HEK293 (cell line): ENCODE data around the gene GALNT10.
A peak's percentile ranks its signal among the peaks of the same experiment; 100 is the strongest.

Experiments
- HIC1 ChIP-seq: fragments of 450-650 bp; formaldehyde crosslinking; IDR thresholded peaks from 2 replicates; pipeline ENCODE4 v1.5.1; 2016; ENCODE audit warnings: missing biosample characterization, missing genetic modification characterization
- MEIS1 ChIP-seq: sonication (generic); formaldehyde crosslinking; IDR thresholded peaks from 2 replicates; pipeline ENCODE4 v1.8.1; 2022; ENCODE audit warnings: missing genetic modification reagents, mild to moderate bottlenecking, borderline replicate concordance
- SP2 ChIP-seq: fragments of 450-650 bp; formaldehyde crosslinking; IDR thresholded peaks from 2 replicates; pipeline ENCODE4 v1.5.1; 2016; ENCODE audit warnings: missing biosample characterization, missing genetic modification characterization
- TCF7L2 ChIP-seq: IDR thresholded peaks from 2 replicates; pipeline ENCODE4 v1.6.1; 2011; ENCODE audit warnings: low read depth, mild to moderate bottlenecking, inconsistent platforms, low read length, moderate library complexity, borderline replicate concordance
- ZBTB20 ChIP-seq: fragments of 450-650 bp; formaldehyde crosslinking; IDR thresholded peaks from 2 replicates; pipeline ENCODE4 v1.5.1; 2016; ENCODE audit warnings: missing biosample characterization, missing genetic modification characterization
- ZFP41 ChIP-seq: fragments of 450-650 bp; formaldehyde crosslinking; IDR thresholded peaks from 2 replicates; pipeline ENCODE4 v1.5.1; 2016; ENCODE audit warnings: missing biosample characterization, missing genetic modification characterization, borderline replicate concordance
- ZNF311 ChIP-seq: fragments of 450-650 bp; formaldehyde crosslinking; IDR thresholded peaks from 2 replicates; pipeline ENCODE4 v1.5.1; 2017; ENCODE audit warnings: missing biosample characterization, missing genetic modification characterization, borderline replicate concordance
- ZNF514 ChIP-seq: fragments of 450-650 bp; formaldehyde crosslinking; IDR thresholded peaks from 2 replicates; pipeline ENCODE4 v1.5.1; 2016; ENCODE audit warnings: missing biosample characterization, missing genetic modification characterization
- ZNF596 ChIP-seq: fragments of 450-650 bp; IDR thresholded peaks from 2 replicates; pipeline ENCODE4 v1.5.0; 2018; ENCODE audit warnings: missing biosample characterization, mild to moderate bottlenecking, missing genetic modification characterization, moderate library complexity
- ZNF830 ChIP-seq: fragments of 450-650 bp; IDR thresholded peaks from 2 replicates; pipeline ENCODE4 v1.5.0; 2018; ENCODE audit warnings: missing biosample characterization, missing genetic modification characterization, low read depth, mild to moderate bottlenecking, moderate library complexity
- ZSCAN30 ChIP-seq: fragments of 450-650 bp; IDR thresholded peaks from 2 replicates; pipeline ENCODE4 v1.5.1; 2018; ENCODE audit warnings: missing biosample characterization, mild to moderate bottlenecking, missing genetic modification characterization, moderate library complexity
- TF ChIP-seq, protein P1 (sequence below): fragments of 450-650 bp; formaldehyde crosslinking; IDR thresholded peaks from 2 replicates; pipeline ENCODE4 v1.5.1; 2016; ENCODE audit warnings: missing biosample characterization, missing genetic modification characterization
- TF ChIP-seq, protein P2 (sequence below): fragments of 450-650 bp; formaldehyde crosslinking; conservative IDR thresholded peaks from 2 replicates; pipeline ENCODE4 v1.5.1; 2016; ENCODE audit warnings: low read depth, missing biosample characterization, missing genetic modification characterization

DNA sequence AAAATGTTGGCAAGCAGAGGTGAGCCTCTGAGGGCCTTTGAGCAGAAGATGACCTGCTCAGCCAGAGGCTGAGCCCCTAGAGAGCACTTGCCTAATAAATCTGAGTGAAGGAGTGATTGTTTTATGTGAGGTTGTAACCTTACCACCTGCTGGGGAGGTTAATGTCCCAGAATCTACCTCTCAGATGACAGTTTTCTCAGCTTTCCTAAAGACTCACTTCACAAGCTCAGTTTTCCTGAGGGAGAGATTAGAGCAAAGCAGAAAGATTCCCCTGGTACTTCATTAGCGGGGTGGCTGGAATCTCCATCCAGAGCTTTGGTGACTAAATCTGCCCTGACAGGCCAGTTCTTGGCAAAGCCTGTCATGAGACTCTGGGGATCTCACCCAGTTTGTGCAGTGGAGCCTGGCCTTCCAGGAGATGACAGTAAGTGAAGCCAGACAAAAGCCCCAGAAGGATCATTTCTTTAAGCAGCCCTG, 48.8 kb upstream of the GALNT10 start:
- TF ChIP-seq, protein P1, sequence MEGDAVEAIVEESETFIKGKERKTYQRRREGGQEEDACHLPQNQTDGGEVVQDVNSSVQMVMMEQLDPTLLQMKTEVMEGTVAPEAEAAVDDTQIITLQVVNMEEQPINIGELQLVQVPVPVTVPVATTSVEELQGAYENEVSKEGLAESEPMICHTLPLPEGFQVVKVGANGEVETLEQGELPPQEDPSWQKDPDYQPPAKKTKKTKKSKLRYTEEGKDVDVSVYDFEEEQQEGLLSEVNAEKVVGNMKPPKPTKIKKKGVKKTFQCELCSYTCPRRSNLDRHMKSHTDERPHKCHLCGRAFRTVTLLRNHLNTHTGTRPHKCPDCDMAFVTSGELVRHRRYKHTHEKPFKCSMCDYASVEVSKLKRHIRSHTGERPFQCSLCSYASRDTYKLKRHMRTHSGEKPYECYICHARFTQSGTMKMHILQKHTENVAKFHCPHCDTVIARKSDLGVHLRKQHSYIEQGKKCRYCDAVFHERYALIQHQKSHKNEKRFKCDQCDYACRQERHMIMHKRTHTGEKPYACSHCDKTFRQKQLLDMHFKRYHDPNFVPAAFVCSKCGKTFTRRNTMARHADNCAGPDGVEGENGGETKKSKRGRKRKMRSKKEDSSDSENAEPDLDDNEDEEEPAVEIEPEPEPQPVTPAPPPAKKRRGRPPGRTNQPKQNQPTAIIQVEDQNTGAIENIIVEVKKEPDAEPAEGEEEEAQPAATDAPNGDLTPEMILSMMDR (tag by site-specific recombination): no peak
- TF ChIP-seq ZNF596 (tag by site-specific recombination) (peak; percentile 80), ZNF514 (tag by site-specific recombination) (no peak), ZFP41 (tag by site-specific recombination) (no peak), MEIS1 (CRISPR knock-in tag) (no peak), ZBTB20 (tag by site-specific recombination) (no peak), SP2 (tag by site-specific recombination) (no peak), ZSCAN30 (tag by site-specific recombination) (peak; percentile 81), ZNF311 (tag by site-specific recombination) (no peak), HIC1 (tag by site-specific recombination) (peak; percentile 77), TCF7L2 (peak; percentile 81; the same call in 1 of the 2 replicates), ZNF830 (no peak)
- TF ChIP-seq, protein P2, sequence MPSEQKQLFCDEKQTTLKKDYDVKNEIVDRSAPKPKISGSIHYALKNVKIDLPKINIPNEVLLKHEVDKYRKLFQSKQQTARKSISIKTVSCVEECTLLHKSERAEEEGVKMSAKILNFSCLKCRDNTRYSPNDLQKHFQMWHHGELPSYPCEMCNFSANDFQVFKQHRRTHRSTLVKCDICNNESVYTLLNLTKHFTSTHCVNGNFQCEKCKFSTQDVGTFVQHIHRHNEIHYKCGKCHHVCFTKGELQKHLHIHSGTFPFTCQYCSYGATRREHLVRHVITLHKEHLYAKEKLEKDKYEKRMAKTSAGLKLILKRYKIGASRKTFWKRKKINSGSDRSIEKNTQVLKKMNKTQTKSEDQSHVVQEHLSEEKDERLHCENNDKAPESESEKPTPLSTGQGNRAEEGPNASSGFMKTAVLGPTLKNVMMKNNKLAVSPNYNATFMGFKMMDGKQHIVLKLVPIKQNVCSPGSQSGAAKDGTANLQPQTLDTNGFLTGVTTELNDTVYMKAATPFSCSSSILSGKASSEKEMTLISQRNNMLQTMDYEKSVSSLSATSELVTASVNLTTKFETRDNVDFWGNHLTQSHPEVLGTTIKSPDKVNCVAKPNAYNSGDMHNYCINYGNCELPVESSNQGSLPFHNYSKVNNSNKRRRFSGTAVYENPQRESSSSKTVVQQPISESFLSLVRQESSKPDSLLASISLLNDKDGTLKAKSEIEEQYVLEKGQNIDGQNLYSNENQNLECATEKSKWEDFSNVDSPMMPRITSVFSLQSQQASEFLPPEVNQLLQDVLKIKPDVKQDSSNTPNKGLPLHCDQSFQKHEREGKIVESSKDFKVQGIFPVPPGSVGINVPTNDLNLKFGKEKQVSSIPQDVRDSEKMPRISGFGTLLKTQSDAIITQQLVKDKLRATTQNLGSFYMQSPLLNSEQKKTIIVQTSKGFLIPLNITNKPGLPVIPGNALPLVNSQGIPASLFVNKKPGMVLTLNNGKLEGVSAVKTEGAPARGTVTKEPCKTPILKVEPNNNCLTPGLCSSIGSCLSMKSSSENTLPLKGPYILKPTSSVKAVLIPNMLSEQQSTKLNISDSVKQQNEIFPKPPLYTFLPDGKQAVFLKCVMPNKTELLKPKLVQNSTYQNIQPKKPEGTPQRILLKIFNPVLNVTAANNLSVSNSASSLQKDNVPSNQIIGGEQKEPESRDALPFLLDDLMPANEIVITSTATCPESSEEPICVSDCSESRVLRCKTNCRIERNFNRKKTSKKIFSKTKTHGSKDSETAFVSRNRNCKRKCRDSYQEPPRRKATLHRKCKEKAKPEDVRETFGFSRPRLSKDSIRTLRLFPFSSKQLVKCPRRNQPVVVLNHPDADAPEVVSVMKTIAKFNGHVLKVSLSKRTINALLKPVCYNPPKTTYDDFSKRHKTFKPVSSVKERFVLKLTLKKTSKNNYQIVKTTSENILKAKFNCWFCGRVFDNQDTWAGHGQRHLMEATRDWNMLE (tag by site-specific recombination): no peak
